Measurements from ENCODE around the gene OTOF. TPM values are rescaled to one million over a fixed set of nuclear protein-coding genes. Genes with fewer than 3 reads are reported as not detected.
A peak's percentile ranks its signal among the peaks of the same experiment; 100 is the strongest.

OTOF gene
- total RNA-seq, 1 donor from 2014 or later = 0.22 TPM

DNA sequence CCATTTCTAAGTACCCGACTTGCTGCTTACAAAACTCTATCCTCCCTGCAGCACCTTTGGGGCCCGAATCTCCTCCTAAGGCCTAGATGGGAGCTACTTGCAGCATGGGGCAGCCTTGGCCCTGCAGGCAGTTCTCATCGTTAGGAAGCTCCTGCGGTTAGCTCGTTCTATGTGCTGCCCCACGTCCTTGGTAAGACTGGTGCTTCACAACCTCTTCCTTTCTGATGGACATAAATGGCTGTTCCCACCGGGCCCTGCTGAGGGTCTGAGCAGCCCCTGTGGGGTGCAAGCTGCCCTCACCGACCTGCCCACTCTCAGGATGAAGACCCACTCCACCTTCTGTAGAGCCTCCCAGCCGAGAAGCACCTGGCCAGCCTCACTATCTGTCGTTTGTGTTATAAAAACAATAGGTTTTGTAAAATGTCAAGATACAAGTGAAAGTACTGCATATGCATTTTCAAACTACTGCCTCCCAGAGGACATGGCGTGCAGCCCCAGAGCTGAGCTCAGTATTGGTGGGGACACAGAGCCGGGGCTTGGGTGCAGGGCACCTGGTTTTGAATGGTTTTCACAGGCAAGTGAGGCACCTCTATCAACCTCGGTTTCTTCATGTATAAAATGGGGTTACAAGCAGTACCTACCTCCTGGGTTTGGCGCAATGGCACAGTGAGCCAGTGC is 19.4 kb downstream of the OTOF start:
- H3K4me1 Mint-ChIP-seq (ENCODE audit: low read depth) = peaks cover 14% of the 10 kb centered on the region
- no peak overlapping the region for H3K4me3 Mint-ChIP-seq (ENCODE audit: low read depth)
- TF ChIP-seq CTCF (IDR thresholded peaks at IDR 0.05; ENCODE audit: unreplicated experiment) = no peak
- H3K36me3 Mint-ChIP-seq (ENCODE audit: insufficient read depth) = no peaks in the 10 kb centered on the region
- DNase-seq (ENCODE audit: low spot score, unreplicated experiment) = no peak
- peaks cover 15% of the 10 kb centered on the region for H3K27me3 Mint-ChIP-seq
- H3K27ac Mint-ChIP-seq = no peak overlapping the region
- no peaks in the 10 kb centered on the region for H3K9me3 Mint-ChIP-seq (ENCODE audit: low read depth)

DNA sequence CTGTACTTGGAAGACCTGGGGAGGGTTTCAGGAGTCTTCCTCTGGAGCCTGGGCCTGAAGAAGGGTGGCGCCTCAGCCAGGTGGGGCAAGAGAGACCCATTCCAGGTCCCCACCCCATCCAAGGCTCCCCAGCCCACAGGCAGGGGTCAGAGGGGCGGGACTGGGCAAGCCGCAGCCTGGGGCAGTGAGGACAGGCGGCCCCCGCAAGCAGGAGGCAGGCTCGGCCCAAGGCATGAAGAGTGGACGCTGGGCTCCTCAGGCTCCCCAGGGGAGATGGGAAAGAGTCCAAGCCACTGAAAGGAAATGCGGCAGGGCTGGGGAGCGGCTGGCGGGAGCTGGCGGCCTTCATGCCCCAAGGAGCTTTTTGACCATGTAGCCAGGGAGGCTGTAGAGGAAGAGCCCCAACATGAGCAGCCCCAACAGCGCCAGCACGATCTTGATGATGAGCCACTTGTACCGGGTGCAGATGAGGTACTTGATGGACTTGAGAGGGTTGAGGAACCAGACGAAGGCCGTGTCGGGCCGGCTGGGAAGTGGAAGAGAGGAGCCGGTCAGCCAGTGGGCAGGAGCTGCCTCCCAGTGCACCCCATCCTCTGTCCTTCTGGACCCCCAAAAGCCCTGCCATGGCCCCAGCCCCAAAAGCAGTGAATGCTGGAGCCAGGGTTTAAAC is 20.1 kb downstream of the OTOF start:
- Mint-ChIP-seq H3K9me3 (ENCODE audit: low read depth) (no peaks in the 10 kb centered on the region), H3K4me3 (ENCODE audit: low read depth) (no peak overlapping the region), H3K4me1 (ENCODE audit: low read depth) (peaks cover 14% of the 10 kb centered on the region), H3K36me3 (ENCODE audit: insufficient read depth) (no peaks in the 10 kb centered on the region), H3K27ac (no peak overlapping the region), H3K27me3 (peaks cover 15% of the 10 kb centered on the region)
- no peak for DNase-seq (ENCODE audit: low spot score, unreplicated experiment)
- TF ChIP-seq CTCF (IDR thresholded peaks at IDR 0.05; ENCODE audit: unreplicated experiment) = no peak

GRCh38 chr2:26457251-26457666 is 20.7 kb downstream of the OTOF start:
- TF ChIP-seq CTCF (IDR thresholded peaks at IDR 0.05; ENCODE audit: unreplicated experiment) = no peak
- H3K4me1 Mint-ChIP-seq (ENCODE audit: low read depth) = peaks cover 12% of the 10 kb centered on the region
- peaks cover 15% of the 10 kb centered on the region for H3K27me3 Mint-ChIP-seq
- H3K36me3 Mint-ChIP-seq (ENCODE audit: insufficient read depth) = no peaks in the 10 kb centered on the region
- H3K9me3 Mint-ChIP-seq (ENCODE audit: low read depth) = no peaks in the 10 kb centered on the region
- no peak for DNase-seq (ENCODE audit: low spot score, unreplicated experiment)
- peak overlapping the region; percentile 76 for H3K27ac Mint-ChIP-seq
- H3K4me3 Mint-ChIP-seq (ENCODE audit: low read depth) = no peak overlapping the region

- no peak for TF ChIP-seq CTCF (IDR thresholded peaks at IDR 0.05; ENCODE audit: unreplicated experiment)
Observed at GRCh38 chr2:26456440-26457250, 21.3 kb downstream of the OTOF start.

More at GRCh38 chr2:26456440-26457250, 21.3 kb downstream of the OTOF start:
- Mint-ChIP-seq H3K36me3 (ENCODE audit: insufficient read depth) (no peaks in the 10 kb centered on the region), H3K27me3 (peaks cover 15% of the 10 kb centered on the region), H3K4me1 (ENCODE audit: low read depth) (peaks cover 12% of the 10 kb centered on the region), H3K4me3 (ENCODE audit: low read depth) (no peak overlapping the region), H3K27ac (peak overlapping the region; percentile 76), H3K9me3 (ENCODE audit: low read depth) (peaks cover under 1% of the 10 kb centered on the region)
- no peak for DNase-seq (ENCODE audit: low spot score, unreplicated experiment)

All from progenitor cell of endocrine pancreas (in vitro differentiated cells).